HG03354 (cell line): ENCODE measurements around the gene LAX1.
A peak's percentile ranks its signal among the peaks of the same experiment; 100 is the strongest.
"Not testable (repeated sequence)": the region's sequence is repeated elsewhere in the genome, so short reads cannot be mapped to it uniquely, and the experiment has no call there.

Experiments used
- ATAC-seq: cut with Tn5 transposase; IDR thresholded peaks from one replicate; pipeline ENCODE4 v1.9.1; 2021; ENCODE audit warnings: mild to moderate bottlenecking; ENCODE audit not compliant: unreplicated experiment, poor library complexity, severe bottlenecking

The LAX1 gene

GRCh38 chr1:203765029-203765837 lies at the start of gene LAX1:
TSS of gene LAX1 (plus strand) at chr1:203765183. CDS start at chr1:203765566, 383 bp downstream.
- ATAC-seq: peak; percentile 77

GRCh38 chr1:203717120-203717519 lies 47.9 kb upstream of the LAX1 start:
- no peak for ATAC-seq

GRCh38 chr1:203720242-203720641 lies 44.7 kb upstream of the LAX1 start:
- no peak for ATAC-seq

- no peak for ATAC-seq
These were observed 42.1 kb upstream of the LAX1 start for GRCh38 chr1:203722909-203723308.

GRCh38 chr1:203726417-203726867 lies 38.5 kb upstream of the LAX1 start:
- ATAC-seq: no peak

- no peak for ATAC-seq
These were observed 31.7 kb upstream of the LAX1 start for GRCh38 chr1:203733009-203733863.

GRCh38 chr1:203742436-203742835 lies 22.5 kb upstream of the LAX1 start:
- no peak for ATAC-seq

- no peak for ATAC-seq
These were observed 21.9 kb upstream of the LAX1 start for GRCh38 chr1:203743091-203743571.

GRCh38 chr1:203744075-203744972 lies 20.7 kb upstream of the LAX1 start:
- peak; percentile 60 for ATAC-seq

- no peak for ATAC-seq
These were observed 18.7 kb upstream of the LAX1 start for GRCh38 chr1:203746281-203746680.

GRCh38 chr1:203751051-203751450 lies 13.9 kb upstream of the LAX1 start:
- no peak for ATAC-seq

GRCh38 chr1:203751618-203752361 lies 13.2 kb upstream of the LAX1 start:
- ATAC-seq: not testable (repeated sequence)

GRCh38 chr1:203754455-203754864 lies 10.5 kb upstream of the LAX1 start:
- peak; percentile 67 for ATAC-seq

- no peak for ATAC-seq
These were observed 8.9 kb upstream of the LAX1 start for GRCh38 chr1:203756036-203756435.

- not testable (repeated sequence) for ATAC-seq
These were observed 6.2 kb upstream of the LAX1 start for GRCh38 chr1:203758749-203759148.

GRCh38 chr1:203760506-203760905 lies 4.5 kb upstream of the LAX1 start:
- ATAC-seq: no peak

GRCh38 chr1:203761958-203762357 lies 3.0 kb upstream of the LAX1 start:
- not testable (repeated sequence) for ATAC-seq

GRCh38 chr1:203763505-203763904 lies 1.5 kb upstream of the LAX1 start:
- no peak for ATAC-seq
